HUDEP-2 (cell line): Measurements from ENCODE around the gene MTLN.
"Not testable (repeated sequence)": the region's sequence is repeated elsewhere in the genome, so short reads cannot be mapped to it uniquely, and the experiment has no call there.

Experiments
- DNase-seq, 76 experiments: peaks; one replicate each; lab custom pipeline; 2025; ENCODE audit not compliant: unreplicated experiment in 76 of 76; lab: John Stamatoyannopoulos, UW

The MTLN gene

GRCh38 chr2:110204408-110205385 is 7.7 kb downstream of the MTLN start, which contains the start of gene NPHP1:
NPHP1 (minus strand) TSS chr2:110205013; CDS start chr2:110204968, 45 bp downstream.
- DNase-seq: peak in 73 of 76 experiments; percentile 6 to 82 (median 52)

DNA sequence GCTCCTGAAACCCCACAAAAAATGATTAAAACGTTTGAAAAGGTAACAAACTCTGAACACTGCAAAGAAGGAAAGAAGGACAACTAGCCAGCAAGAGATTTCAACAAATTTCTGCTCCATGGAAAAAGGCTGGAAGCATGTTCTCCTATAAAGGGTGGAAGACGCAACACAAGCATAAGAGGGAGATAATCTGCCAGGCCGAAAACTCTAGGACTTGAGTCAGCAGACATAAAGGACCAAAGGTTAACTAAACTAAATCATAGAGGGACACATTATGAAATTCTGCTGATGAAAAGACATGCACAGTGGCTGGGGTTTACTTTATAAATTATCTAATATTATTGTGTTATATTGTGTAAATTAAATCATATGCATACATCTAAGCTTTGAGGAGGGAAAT is 14.3 kb downstream of the MTLN start:
- no peak for DNase-seq

- DNase-seq: no peak
Observed at GRCh38 chr2:110197452-110197851, 14.9 kb downstream of the MTLN start.

DNA sequence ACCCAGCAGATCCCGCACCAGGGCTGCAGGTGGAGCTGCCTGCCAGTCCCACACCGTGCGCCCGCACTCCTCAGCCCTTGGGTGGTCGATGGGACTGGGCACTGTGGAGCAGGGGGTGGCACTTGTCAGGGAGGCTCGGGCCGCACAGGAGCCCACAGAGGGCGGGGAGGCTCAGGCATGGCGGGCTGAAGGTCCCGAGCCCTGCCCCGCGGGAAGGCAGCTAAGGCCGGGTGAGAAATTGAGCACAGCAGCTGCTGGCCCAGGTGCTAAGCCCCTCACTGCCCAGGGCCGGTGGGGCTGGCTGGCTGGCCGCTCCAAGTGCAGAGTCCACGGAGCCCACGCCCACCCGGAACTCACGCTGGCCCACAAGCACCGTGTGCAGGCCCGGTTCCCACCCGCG is 22.2 kb downstream of the MTLN start:
- DNase-seq: not testable (repeated sequence)

DNA sequence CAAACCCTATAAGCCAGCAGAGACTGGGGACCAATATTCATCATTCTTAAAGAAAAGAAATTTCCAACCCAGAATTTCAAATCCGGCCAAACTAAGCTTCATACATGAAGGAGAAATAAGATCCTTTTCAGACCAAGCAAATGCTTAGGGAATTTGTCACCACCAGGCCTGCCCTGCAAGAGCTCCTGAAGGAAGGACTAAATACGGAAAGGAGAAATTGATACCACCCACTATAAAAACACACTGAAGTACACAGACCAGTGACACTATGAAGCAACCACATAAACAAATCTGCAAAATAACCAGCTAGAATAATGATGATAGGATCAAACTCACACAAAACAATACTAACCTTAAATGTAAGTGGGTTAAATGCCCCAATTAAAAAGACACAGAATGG is 29.9 kb downstream of the MTLN start:
- no peak for DNase-seq

- DNase-seq: no peak
Observed at GRCh38 chr2:110180036-110180435, 32.3 kb downstream of the MTLN start.

DNA sequence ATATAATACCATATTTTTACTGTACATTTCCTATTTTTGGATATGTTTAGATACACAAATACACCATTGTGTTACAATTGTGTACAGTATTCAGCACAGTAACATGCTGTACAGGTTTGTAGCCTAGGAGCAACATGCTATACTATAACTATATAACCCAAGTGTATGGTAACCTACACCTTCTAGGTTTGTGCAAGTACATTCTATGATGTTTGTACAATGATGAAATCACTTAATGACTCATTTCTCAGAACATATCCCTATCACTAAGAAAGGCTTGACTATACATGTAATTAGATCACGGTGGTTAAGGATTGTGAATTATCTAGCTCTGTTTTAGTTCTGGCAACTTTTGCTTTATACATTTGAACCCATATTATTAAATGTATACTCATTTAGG is 38.8 kb downstream of the MTLN start:
- DNase-seq: no peak

DNA sequence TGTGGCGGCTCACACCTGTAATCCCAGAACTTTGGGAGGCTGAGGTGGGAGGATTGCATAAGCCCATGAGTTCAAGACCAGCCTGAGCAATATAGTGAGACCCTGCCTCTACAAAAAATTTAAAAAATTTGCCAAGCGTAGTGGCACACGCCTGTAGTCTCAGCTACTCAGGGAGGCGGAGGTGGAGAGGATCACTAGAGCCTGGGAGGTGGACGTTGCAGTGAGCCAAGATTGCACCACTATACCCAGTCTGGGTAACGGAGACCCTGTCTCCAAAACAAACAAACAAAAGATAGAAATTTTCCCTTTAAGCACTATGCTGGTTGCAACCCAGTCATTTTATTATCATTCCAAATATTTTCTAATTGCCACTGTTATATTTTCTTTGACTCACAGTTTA is 39.8 kb downstream of the MTLN start:
- no peak for DNase-seq

DNA sequence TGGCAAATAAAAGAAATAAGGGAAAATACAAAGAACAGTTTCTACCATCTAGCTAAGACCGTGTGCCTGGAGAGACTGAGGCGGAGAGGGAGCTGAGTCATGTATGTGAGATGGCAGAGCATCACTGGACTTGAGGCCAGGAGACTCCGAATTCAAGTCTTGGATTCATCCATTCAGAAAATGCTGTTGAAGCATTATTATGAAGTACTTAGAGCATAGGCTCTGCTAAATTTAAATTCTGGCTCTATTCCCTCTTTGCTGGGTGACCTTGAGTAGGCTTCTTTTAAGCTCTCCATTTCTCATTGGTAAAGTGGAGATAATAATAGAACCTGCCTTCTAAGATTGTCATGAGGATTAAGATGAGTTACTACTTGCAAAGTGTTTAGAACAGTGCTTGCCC is 42.2 kb downstream of the MTLN start:
- DNase-seq: no peak

DNA sequence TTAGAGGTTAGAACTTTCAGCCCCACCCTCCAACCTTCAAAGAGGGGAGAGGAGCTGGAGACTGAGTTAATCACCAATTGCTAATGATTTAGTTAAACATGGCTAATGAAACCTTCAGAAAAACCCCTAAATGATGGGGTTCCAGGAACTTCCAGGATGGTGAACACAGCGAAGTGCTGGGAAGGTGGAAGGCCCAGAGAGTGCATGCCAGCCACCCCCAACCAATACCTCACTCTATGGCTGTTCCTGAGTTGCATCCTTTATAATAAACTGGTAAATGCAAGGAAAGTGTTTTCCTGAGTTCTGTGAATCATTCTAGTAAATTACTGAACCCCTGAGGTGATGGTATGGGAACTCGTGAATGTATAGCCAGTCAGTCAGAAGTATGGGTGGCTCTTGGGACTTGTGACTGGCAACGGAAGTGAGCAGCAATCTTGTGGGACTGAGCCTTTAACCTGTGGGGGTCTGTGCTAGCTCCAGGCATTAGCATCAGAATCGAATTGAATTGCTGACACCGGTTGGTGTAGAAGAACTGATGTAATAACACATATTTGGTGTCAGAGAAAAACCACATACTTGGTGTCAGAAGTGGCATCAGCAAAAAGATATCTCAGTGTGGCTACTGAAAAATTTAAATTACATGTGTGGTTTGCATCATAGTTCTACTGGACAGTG is 44.9 kb downstream of the MTLN start:
- DNase-seq: no peak

- DNase-seq: no peak
Observed at GRCh38 chr2:110166266-110166665, 46.1 kb downstream of the MTLN start.
